ENCODE measurements around the gene TRIP10. TPM values are rescaled to one million over a fixed set of nuclear protein-coding genes. Genes with fewer than 3 reads are reported as not detected.
A peak's percentile ranks its signal among the peaks of the same experiment; 100 is the strongest.

The TRIP10 gene
- total and polyA plus RNA-seq, 7 experiments from 2014 or later = 0.74 to 17.4 (median 5.2) TPM

DNA sequence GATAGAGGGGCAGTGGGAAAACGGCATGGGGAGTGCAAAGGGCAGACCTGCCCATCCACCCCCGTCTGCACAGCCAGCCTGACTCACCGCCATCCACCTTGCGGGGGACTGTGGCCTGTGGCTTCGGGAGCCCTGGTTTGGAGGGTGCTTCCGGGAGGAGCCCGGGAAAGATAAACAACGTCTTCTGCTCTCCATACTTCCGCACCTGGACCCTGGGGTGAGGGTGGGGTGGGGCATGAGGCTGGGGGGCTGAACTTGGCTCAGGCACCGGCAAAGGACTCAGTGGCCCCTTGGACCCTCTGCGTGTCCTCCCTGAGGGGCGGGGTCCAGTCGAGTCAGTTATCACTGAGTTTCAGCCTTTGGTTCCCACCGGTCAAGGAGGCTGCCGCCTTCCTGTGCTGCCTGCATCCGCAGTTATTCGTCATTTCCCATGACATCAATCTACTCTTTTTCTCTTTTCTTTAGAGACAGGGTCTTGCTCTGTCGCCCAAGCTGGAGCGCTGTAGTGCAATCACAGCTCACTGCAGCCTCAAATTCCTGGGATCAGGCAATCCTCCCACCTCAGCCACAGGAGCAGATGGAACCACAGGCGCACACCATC is 5.3 kb upstream of the TRIP10 start:
- CTCF ChIA-PET = no interaction called here
- Mint-ChIP-seq H3K27ac (no peak overlapping the region), H3K4me3 (no peak overlapping the region), H3K27me3 (peaks cover 0 to 3% (median 0%) of the 10 kb centered on the region in 5 donors), H3K9me3 (no peaks in the 10 kb centered on the region), H3K36me3 (peaks cover 0 to 18% (median 5%) of the 10 kb centered on the region in 5 donors), H3K4me1 (peaks cover 24 to 36% (median 27%) of the 10 kb centered on the region in 7 donors)
- POLR2A ChIA-PET = no interaction called here
- intact Hi-C loops (cut with micrococcal nuclease) = loop anchor here (10.0 kb wide), 5 partner anchors 271 to 1049 kb away; partner anchors contain the start of genes ARHGEF18 (in 1 of the 2), HSD11B1L (in 1 of the 2), MICOS13 (in 1 of the 2) and RANBP3 (in 1 of the 2)
- Histone ChIP-seq H3K36me3 (ENCODE audit: control insufficient read depth in 2 of 3, insufficient read depth in 3 of 3, low read length in 3 of 3) (peaks cover 0 to 37% (median 4%) of the 10 kb centered on the region in 3 experiments), H3K9me3 (ENCODE audit: control insufficient read depth in 2 of 3, low read length in 3 of 3) (no peaks in the 10 kb centered on the region), H3K27me3 (ENCODE audit: control insufficient read depth in 2 of 2, insufficient read depth in 2 of 2, low read length in 2 of 2) (no peaks in the 10 kb centered on the region), H3K4me1 (ENCODE audit: control insufficient read depth in 2 of 2, insufficient read depth in 2 of 2, low read length in 2 of 2) (peaks cover 21 to 25% of the 10 kb centered on the region in 2 donors), H3K4me3 (ENCODE audit: low read length) (no peak overlapping the region), H3K27ac (ENCODE audit: low read depth, low read length) (no peak overlapping the region)
- no peak for ATAC-seq
- DNase-seq = no peak

GRCh38 chr19:6735181-6735911 is 4.1 kb upstream of the TRIP10 start:
- H3K4me3 Mint-ChIP-seq = peak overlapping the region in 5 of 10 donors; percentile 19 to 98 (median 94)
- DNase-seq = no peak
- H3K27me3 Mint-ChIP-seq = peaks cover 0 to 3% (median 0%) of the 10 kb centered on the region in 5 donors

DNA sequence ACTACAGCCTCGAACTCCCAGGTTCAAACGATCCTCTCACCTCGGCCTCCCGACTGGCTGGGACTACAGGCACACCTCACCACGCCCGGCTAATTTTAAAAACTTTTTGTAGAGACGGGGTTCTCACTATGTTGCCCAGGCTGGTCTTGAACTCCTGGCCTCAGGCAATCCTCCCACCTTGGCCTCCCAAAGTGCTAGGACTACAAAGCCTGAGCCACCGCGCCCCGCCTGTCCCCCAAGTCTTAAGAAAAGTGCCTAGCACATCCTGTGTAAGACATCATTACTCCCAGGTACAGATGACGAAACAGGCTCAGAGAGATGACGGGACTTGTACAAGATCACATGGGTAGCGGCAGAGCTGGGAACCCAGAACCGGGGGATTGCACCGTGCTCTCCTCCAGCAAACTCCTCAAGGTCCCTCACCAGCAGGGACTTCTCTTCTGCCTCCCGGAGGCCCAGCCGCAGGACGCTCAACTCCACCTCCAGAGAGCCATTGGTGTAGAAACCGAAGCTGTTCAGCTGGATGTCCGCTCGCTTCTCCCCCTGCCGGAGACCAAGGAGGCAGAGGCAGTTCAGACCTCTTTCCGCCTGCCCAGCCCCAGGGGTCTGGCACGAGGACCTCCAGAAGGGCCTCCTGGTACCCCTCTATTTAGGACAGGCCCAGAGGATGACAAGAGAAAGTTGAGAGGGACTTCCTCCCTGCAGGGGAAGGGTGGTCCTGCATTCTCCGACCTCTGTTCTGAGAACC is 3.1 kb upstream of the TRIP10 start:
- Mint-ChIP-seq H3K9me3 (no peaks in the 10 kb centered on the region), H3K27ac (peak overlapping the region; percentile 90 to 99 (median 95)), H3K4me1 (peaks cover 24 to 40% (median 37%) of the 10 kb centered on the region in 7 donors), H3K27me3 (peaks cover 0 to 3% (median 0%) of the 10 kb centered on the region in 5 donors), H3K4me3 (peak overlapping the region; percentile 89 to 98 (median 96)), H3K36me3 (peaks cover 0 to 18% (median 5%) of the 10 kb centered on the region in 5 donors)
- peak; percentile 50 to 84 (median 68) for DNase-seq
- peak; percentile 4 for ATAC-seq
- peak overlapping the region; percentile 87 for H3K4me3 ChIP-seq (ENCODE audit: low read length)
- no peaks in the 10 kb centered on the region for H3K9me3 ChIP-seq (ENCODE audit: control insufficient read depth in 2 of 3, low read length in 3 of 3)
- peaks cover 0 to 29% (median 4%) of the 10 kb centered on the region in 3 experiments for H3K36me3 ChIP-seq (ENCODE audit: control insufficient read depth in 2 of 3, insufficient read depth in 3 of 3, low read length in 3 of 3)
- intact Hi-C loops (cut with micrococcal nuclease) = loop anchor here (1.0 to 10.0 kb wide), 18 partner anchors 62 to 1091 kb away; partner anchors contain the start of genes ALKBH7 (in 1 of the 2), ARHGEF18 (in 1 of the 2), CD70 (in 1 of the 2) and HSD11B1L (in 1 of the 2)
- ChIA-PET POLR2A (interaction anchor here (0.7 to 3.1 kb wide), 5 partner anchors 32 to 127 kb away, joined by 3 to 35 read pairs (median 3); partner anchors contain the start of gene VAV1), CTCF (interaction anchor here (0.9 to 1.5 kb wide), 6 partner anchors 10 to 327 kb away, joined by 3 to 8 read pairs (median 3); no protein-coding TSS in a partner anchor)
- no peaks in the 10 kb centered on the region for H3K27me3 ChIP-seq (ENCODE audit: control insufficient read depth in 2 of 2, insufficient read depth in 2 of 2, low read length in 2 of 2)
- H3K4me1 ChIP-seq (ENCODE audit: control insufficient read depth in 2 of 2, insufficient read depth in 2 of 2, low read length in 2 of 2) = peaks cover 31 to 32% of the 10 kb centered on the region in 2 donors
- H3K27ac ChIP-seq (ENCODE audit: low read depth, low read length) = peak overlapping the region; percentile 86

More at GRCh38 chr19:6735181-6735911, 4.1 kb upstream of the TRIP10 start:
- intact Hi-C loops (cut with micrococcal nuclease) = loop anchor here (5.0 to 10.0 kb wide), 10 partner anchors 192 to 1092 kb away; partner anchors contain the start of genes ALKBH7 (in 1 of the 2), ARHGEF18 (in 1 of the 2), HSD11B1L (in 1 of the 2) and MICOS13 (in 1 of the 2)
- ChIA-PET POLR2A (no interaction called here), CTCF (interaction anchor here (1.2 to 1.5 kb wide), 3 partner anchors 11 to 228 kb away, joined by 3 to 8 read pairs (median 3); no protein-coding TSS in a partner anchor)
- no peak for ATAC-seq
- no peak overlapping the region for H3K4me3 ChIP-seq (ENCODE audit: low read length)
- Mint-ChIP-seq H3K27ac (peak overlapping the region in 5 of 9 donors; percentile 65 to 99 (median 94)), H3K9me3 (no peaks in the 10 kb centered on the region), H3K4me1 (peaks cover 24 to 36% (median 30%) of the 10 kb centered on the region in 7 donors), H3K36me3 (peaks cover 0 to 18% (median 5%) of the 10 kb centered on the region in 5 donors)
- no peaks in the 10 kb centered on the region for H3K27me3 ChIP-seq (ENCODE audit: control insufficient read depth in 2 of 2, insufficient read depth in 2 of 2, low read length in 2 of 2)
- no peaks in the 10 kb centered on the region for H3K9me3 ChIP-seq (ENCODE audit: control insufficient read depth in 2 of 3, low read length in 3 of 3)
- H3K4me1 ChIP-seq (ENCODE audit: control insufficient read depth in 2 of 2, insufficient read depth in 2 of 2, low read length in 2 of 2) = peaks cover 29 to 32% of the 10 kb centered on the region in 2 donors
- H3K36me3 ChIP-seq (ENCODE audit: control insufficient read depth in 2 of 3, insufficient read depth in 3 of 3, low read length in 3 of 3) = peaks cover 0 to 32% (median 4%) of the 10 kb centered on the region in 3 experiments
- H3K27ac ChIP-seq (ENCODE audit: low read depth, low read length) = peak overlapping the region; percentile 86

DNA sequence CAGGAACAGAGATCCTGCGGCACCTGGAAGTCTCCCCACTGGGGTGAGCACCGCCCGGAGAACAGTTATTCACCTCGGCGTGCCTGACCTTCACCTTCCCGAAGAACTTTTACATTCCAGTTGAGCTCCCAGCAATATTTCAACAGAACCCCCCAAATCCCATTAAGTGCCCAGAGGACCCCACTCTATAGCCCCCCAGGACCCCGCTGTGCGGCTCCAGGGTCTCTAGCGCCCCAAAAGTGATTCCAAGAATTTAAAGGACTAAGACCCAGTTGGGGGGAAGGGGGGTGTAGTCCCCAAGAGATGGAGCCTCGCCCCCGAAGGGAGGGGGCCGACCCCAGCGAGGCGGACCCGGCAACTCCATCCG is 2.6 kb upstream of the TRIP10 start:
- H3K4me3 Mint-ChIP-seq = peak overlapping the region; percentile 89 to 98 (median 96)
- POLR2A ChIA-PET = interaction anchor here (0.7 to 3.1 kb wide), 8 partner anchors 29 to 333 kb away, joined by 3 to 35 read pairs (median 6); partner anchors contain the start of genes SH2D3A, VAV1 and ZNF557
- peaks cover 24 to 41% (median 37%) of the 10 kb centered on the region in 7 donors for H3K4me1 Mint-ChIP-seq
- intact Hi-C loops (cut with micrococcal nuclease) = loop anchor here (1.0 to 10.0 kb wide), 29 partner anchors 30 to 1090 kb away; partner anchors contain the start of genes ALKBH7 (in 2 of the 2), VMAC (in 2 of the 2), ARHGEF18 (in 1 of the 2) and CD70 (in 1 of the 2)
- no peaks in the 10 kb centered on the region for H3K27me3 ChIP-seq (ENCODE audit: control insufficient read depth in 2 of 2, insufficient read depth in 2 of 2, low read length in 2 of 2)
- no peaks in the 10 kb centered on the region for H3K9me3 ChIP-seq (ENCODE audit: control insufficient read depth in 2 of 3, low read length in 3 of 3)
- DNase-seq (no peak), ATAC-seq (no peak)
- H3K36me3 Mint-ChIP-seq = peaks cover 0 to 18% (median 5%) of the 10 kb centered on the region in 5 donors
- peaks cover 0 to 25% (median 4%) of the 10 kb centered on the region in 3 experiments for H3K36me3 ChIP-seq (ENCODE audit: control insufficient read depth in 2 of 3, insufficient read depth in 3 of 3, low read length in 3 of 3)
- H3K4me1 ChIP-seq (ENCODE audit: control insufficient read depth in 2 of 2, insufficient read depth in 2 of 2, low read length in 2 of 2) = peaks cover 31 to 32% of the 10 kb centered on the region in 2 donors
- H3K9me3 Mint-ChIP-seq = no peaks in the 10 kb centered on the region
- peak overlapping the region; percentile 86 for H3K27ac ChIP-seq (ENCODE audit: low read depth, low read length)
- peak overlapping the region; percentile 87 for H3K4me3 ChIP-seq (ENCODE audit: low read length)
- CTCF ChIA-PET = interaction anchor here (0.9 to 2.9 kb wide), 8 partner anchors 10 to 327 kb away, joined by 3 to 64 read pairs (median 3); no protein-coding TSS in a partner anchor
- peaks cover 0 to 3% (median 0%) of the 10 kb centered on the region in 5 donors for H3K27me3 Mint-ChIP-seq
- H3K27ac Mint-ChIP-seq = peak overlapping the region; percentile 90 to 99 (median 95)

DNA sequence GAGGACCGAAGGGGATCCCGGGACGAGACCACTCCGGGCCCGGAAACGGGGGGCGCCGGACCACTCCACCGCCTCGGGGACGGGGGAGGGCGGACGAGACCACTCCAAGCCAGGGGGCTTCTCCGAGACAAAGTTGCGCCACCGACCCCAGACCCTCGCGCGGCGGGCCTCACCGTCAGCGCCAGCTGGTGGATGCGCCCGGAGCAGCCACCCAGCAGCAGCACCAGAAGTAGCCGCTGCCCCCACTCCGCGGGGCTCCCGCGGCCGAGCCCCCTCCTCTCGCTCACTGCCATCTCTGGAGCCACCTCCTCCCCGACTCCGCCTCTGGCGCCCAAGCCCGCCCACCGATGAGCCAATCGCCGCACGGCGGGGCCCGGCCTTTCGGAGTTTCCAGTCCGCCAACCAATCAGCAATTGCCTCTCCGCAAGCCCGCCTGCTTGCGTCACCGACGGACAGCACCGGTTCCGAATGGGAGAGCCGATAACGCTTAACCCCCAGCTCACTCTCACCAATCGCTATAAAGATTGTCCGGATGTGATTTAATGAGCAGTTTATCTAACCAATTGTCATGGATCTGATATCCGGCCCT is 2.1 kb upstream of the TRIP10 start, which contains the start of gene GPR108:
GPR108 (minus strand) TSS at position 297 of the 589 bp plus-strand sequence; CDS start at position 293, 4 bp downstream.
- intact Hi-C loops (cut with micrococcal nuclease) = loop anchor here (1.0 to 10.0 kb wide), 26 partner anchors 30 to 1090 kb away; partner anchors contain the start of genes ALKBH7 (in 2 of the 2), VMAC (in 2 of the 2), ARHGEF18 (in 1 of the 2) and CD70 (in 1 of the 2)
- peak; percentile 85 for ATAC-seq

More for the DNA sequence above, 2.1 kb upstream of the TRIP10 start, which contains the start of gene GPR108:
- DNase-seq = peak; percentile 94 to 100 (median 99)
- CTCF ChIA-PET = interaction anchor here (0.8 to 2.9 kb wide), 8 partner anchors 17 to 220 kb away, joined by 3 to 64 read pairs (median 5); partner anchors contain the start of gene VAV1
- Mint-ChIP-seq H3K4me3 (peak within 1 kb of the TSS; percentile 89 to 98 (median 96)), H3K27me3 (peaks cover 0 to 3% (median 0%) of the 10 kb centered on the region in 5 donors), H3K36me3 (peaks cover 0 to 15% (median 3%) of the 10 kb centered on the region in 5 donors), H3K27ac (peak within 1 kb of the TSS; percentile 90 to 99 (median 96)), H3K4me1 (peaks cover 24 to 41% (median 37%) of the 10 kb centered on the region in 7 donors), H3K9me3 (no peaks in the 10 kb centered on the region)
- POLR2A ChIA-PET = interaction anchor here (0.6 to 3.1 kb wide), 15 partner anchors 12 to 518 kb away, joined by 3 to 35 read pairs (median 5); partner anchors contain the start of genes SH2D3A, VAV1 and ZNF557
- peak within 1 kb of the TSS; percentile 86 for H3K27ac ChIP-seq (ENCODE audit: low read depth, low read length)
- no peaks in the 10 kb centered on the region for H3K9me3 ChIP-seq (ENCODE audit: control insufficient read depth in 2 of 3, low read length in 3 of 3)
- peak within 1 kb of the TSS; percentile 87 for H3K4me3 ChIP-seq (ENCODE audit: low read length)
- no peaks in the 10 kb centered on the region for H3K27me3 ChIP-seq (ENCODE audit: control insufficient read depth in 2 of 2, insufficient read depth in 2 of 2, low read length in 2 of 2)
- peaks cover 0 to 20% (median 4%) of the 10 kb centered on the region in 3 experiments for H3K36me3 ChIP-seq (ENCODE audit: control insufficient read depth in 2 of 3, insufficient read depth in 3 of 3, low read length in 3 of 3)
- peaks cover 31 to 32% of the 10 kb centered on the region in 2 donors for H3K4me1 ChIP-seq (ENCODE audit: control insufficient read depth in 2 of 2, insufficient read depth in 2 of 2, low read length in 2 of 2)
